ENCODE measurements around the gene TENT5A. TPM values are rescaled to one million over a fixed set of nuclear protein-coding genes. Genes with fewer than 3 reads are reported as not detected.

TENT5A gene
- total and polyA plus RNA-seq, 8 donors: 2.8 to 12.2 (median 5.1) TPM

GRCh38 chr6:81736428-81736827 lies 16.1 kb downstream of the TENT5A start:
- Histone ChIP-seq H3K9me3 (no peaks in the 10 kb centered on the region), H3K4me3 (no peak overlapping the region), H3K27ac (no peak overlapping the region), H3K36me3 (no peaks in the 10 kb centered on the region), H3K4me1 (no peaks in the 10 kb centered on the region), H3K27me3 (no peaks in the 10 kb centered on the region)
- DNase-seq: no peak
- ATAC-seq: no peak
- no peak for FAIRE-seq
- TF ChIP-seq CTCF (IDR thresholded peaks at IDR 0.05): no peak
- intact Hi-C loops (cut with DNase I): no loop called here

- no peak for TF ChIP-seq CTCF (IDR thresholded peaks at IDR 0.05)
- Histone ChIP-seq H3K9me3 (no peaks in the 10 kb centered on the region), H3K4me3 (no peak overlapping the region), H3K27ac (no peak overlapping the region), H3K4me1 (no peaks in the 10 kb centered on the region), H3K36me3 (no peaks in the 10 kb centered on the region), H3K27me3 (no peaks in the 10 kb centered on the region)
- intact Hi-C loops (cut with DNase I): no loop called here
- WGBS, 2 donors: 90 to 92% methylated on average over 1 of the region's 1 CpG
- ATAC-seq (no peak), DNase-seq (no peak), FAIRE-seq (no peak)
Observed at GRCh38 chr6:81735756-81736380, 16.6 kb downstream of the TENT5A start.

DNA sequence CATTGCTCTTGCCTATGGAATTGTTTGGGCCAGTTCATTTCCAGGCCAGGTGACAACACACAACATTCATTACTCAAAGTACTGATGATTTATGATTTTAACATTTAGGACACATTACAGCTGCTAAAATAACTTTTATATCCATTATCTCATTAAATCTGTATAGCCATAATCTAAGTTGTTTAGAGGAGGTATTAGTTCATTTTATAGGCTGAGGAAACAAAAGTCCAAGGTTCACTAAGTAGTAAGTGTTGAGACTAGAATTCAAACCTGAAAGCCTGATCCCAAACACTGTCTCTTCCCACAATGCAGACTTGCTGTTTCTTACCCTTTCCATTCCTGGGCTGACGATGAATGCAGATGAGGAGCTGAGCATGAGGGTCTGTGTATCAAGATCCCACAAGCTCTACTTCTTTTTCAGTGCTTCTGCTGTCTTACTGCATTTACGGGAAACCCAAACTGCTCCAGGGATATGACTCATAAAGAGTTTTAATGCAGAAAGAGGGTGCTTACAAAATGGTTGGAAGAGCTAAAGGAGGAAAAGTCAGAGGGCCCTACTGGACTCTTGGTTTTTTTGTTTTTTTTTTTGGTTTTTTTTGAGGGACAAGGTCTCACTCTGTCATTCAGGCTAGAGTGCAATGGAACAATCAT lies 17.9 kb downstream of the TENT5A start:
- Histone ChIP-seq H3K36me3 (no peaks in the 10 kb centered on the region), H3K9me3 (no peaks in the 10 kb centered on the region), H3K27ac (no peak overlapping the region), H3K27me3 (no peaks in the 10 kb centered on the region), H3K4me3 (no peak overlapping the region), H3K4me1 (no peaks in the 10 kb centered on the region)
- ATAC-seq: no peak
- no peak for TF ChIP-seq CTCF (IDR thresholded peaks at IDR 0.05)
- no peak for FAIRE-seq
- 95 to 99% methylated on average over 2 of the region's 2 CpGs for WGBS, 2 donors
- DNase-seq: no peak
- intact Hi-C loops (cut with DNase I): no loop called here

- Histone ChIP-seq H3K4me3 (no peak overlapping the region), H3K9me3 (no peaks in the 10 kb centered on the region), H3K4me1 (no peaks in the 10 kb centered on the region), H3K36me3 (no peaks in the 10 kb centered on the region), H3K27me3 (no peaks in the 10 kb centered on the region), H3K27ac (no peak overlapping the region)
- no peak for TF ChIP-seq CTCF (IDR thresholded peaks at IDR 0.05)
- intact Hi-C loops (cut with DNase I): no loop called here
- WGBS, 2 donors: 65 to 74% methylated on average over 2 of the region's 2 CpGs
- DNase-seq (no peak), ATAC-seq (peak in 2 of 4 donors; percentile 40 to 41), FAIRE-seq (no peak)
Observed at GRCh38 chr6:81734081-81734480, 18.4 kb downstream of the TENT5A start.

GRCh38 chr6:81731814-81732213 lies 20.7 kb downstream of the TENT5A start:
- no peak for ATAC-seq
- WGBS, 2 donors: 76 to 80% methylated on average over 1 of the region's 1 CpG
- no peak for FAIRE-seq

More at GRCh38 chr6:81731814-81732213, 20.7 kb downstream of the TENT5A start:
- intact Hi-C loops (cut with DNase I): no loop called here
- Histone ChIP-seq H3K4me1 (no peaks in the 10 kb centered on the region), H3K27ac (no peak overlapping the region), H3K36me3 (no peaks in the 10 kb centered on the region), H3K4me3 (no peak overlapping the region), H3K9me3 (no peaks in the 10 kb centered on the region), H3K27me3 (no peaks in the 10 kb centered on the region)
- DNase-seq: no peak
- no peak for TF ChIP-seq CTCF (IDR thresholded peaks at IDR 0.05)

Measured in pancreas (tissue), 10 donors.